Effector CD8-positive, alpha-beta T cell (primary cell): ENCODE data around the gene ORC5.
"Not testable (repeated sequence)": the region's sequence is repeated elsewhere in the genome, so short reads cannot be mapped to it uniquely, and the experiment has no call there.

Experiments
- DNase-seq: peaks from one replicate; lab custom pipeline; 2025; lab: John Stamatoyannopoulos, UW

Gene ORC5

DNA sequence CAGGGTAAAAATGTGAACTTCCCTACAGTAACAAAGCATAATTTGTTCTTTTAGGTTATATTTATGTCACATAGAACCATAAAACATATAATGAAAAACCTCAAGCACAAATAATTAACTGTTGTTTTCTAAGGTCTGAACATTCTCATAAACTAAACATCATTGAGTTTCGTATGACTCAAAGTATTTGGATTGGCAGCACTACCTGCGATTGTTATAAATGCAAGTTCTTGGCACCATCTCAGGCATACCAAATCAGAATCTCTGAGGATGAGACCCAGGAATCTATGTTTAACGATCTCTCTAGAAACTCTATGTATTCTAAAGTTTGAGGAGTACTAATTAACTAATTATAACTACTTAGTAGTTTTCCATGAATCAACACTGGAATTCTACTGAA lies 22.5 kb downstream of the ORC5 start:
- DNase-seq, result no peak

DNA sequence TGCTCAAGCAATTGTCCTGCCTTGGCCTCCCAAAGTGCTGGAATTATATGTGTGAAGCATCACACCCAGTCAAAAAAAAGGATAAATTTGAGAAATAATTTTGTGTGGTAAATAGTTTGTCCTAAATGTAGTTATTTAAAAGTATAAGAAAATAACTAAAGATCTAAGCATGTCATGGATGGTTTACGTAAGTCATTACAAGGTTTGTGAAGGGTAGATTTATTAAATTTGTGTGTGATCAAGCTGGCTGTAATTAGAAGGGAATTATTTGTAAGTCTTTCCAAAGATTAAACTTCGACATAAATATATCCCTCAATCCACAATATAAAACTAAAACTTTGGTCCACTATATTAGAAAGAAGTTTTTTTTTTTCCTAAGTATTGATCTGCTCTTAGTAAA lies 28.6 kb downstream of the ORC5 start:
- DNase-seq, result no peak

DNA sequence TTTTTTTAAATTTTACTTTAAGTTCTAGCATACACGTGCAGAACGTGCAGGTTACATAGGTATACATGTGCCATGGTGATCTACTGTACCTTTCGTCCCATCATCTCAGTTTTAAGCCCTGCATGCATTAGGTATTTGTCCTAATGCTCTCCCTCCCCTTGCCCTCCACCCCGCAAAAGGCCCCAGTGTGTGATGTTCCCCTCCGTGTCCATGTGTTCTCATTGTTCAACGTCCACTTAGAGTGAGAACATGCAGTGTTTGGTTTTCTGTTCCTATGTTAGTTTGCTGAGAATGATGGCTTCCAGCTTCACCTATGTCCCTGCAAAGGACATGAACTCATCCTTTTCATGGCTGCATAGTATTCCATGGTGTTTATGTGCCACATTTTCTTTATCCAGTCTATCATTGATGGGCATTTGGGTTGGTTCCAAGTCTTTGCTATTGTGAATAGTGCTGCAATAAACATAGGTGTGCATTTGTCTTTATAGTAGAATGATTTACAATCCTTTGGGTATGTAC lies 30.2 kb downstream of the ORC5 start:
- not testable (repeated sequence) for DNase-seq

DNA sequence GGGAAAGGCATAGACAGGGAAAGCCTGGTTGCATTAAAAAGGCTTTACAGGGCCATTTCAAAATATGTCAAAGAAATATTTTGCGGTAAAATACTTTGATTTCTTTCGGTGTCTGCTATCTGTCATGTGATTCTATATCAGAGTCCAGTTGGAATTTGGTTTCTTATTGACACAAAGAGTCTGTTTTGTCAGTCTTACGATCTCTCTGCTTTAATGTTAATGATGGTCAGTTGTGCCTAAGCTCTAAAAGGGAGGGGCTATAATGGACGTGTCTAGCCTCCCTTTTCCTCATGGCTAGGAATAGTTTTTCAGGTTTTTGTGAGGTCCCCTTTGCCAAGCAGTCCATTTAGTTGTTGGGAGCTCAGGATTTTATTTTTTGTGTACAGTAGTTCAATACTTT lies 31.5 kb downstream of the ORC5 start:
- no peak for DNase-seq

DNA sequence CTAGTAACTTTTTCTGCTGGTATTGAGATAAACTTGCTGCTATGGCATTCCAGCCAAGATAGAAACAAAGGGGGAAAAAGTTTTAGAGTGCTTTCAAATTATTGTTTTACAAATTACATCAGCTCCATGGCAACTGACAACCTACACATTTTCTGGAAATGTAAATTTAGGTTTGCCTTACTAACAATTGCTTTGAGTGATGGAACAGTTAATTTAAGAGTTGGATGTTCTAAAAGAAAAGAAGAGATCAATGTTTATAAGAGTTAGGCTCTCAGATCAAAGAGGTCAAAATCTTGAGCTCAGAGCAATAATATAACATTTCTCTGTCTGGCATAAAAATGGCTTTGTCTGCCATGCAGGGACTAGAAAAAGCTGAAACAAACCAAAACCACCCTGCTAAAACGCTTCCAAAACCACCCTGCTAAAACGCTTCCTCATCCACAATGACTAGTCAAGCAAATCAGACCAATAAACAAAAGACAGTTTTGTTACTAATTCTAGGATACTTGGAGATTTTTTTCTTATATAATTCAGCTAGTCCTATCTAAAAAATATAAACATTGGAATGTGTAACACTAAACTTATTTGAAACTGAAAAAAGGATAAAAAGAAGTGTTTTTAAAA lies 32.3 kb downstream of the ORC5 start:
- no peak for DNase-seq

DNA sequence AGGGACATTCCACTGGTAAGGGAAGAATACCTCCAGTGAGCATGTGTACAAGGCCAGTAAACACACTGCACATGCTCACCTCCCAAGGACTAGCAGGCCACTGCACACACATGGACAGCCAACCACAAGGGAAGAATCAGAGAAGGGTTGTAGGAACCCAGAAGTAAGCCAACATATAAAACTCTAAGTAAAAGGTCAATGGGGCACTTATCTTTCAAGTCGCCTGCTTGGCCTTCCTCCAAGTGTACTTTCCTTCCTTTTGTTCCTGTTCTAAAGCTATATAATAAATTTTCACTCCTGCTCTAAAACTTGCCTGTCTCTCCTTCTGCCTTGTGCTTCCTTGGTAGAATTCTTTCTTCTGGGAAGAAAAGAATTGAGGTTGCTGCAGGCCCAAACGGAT lies 33.0 kb downstream of the ORC5 start:
- no peak for DNase-seq

DNA sequence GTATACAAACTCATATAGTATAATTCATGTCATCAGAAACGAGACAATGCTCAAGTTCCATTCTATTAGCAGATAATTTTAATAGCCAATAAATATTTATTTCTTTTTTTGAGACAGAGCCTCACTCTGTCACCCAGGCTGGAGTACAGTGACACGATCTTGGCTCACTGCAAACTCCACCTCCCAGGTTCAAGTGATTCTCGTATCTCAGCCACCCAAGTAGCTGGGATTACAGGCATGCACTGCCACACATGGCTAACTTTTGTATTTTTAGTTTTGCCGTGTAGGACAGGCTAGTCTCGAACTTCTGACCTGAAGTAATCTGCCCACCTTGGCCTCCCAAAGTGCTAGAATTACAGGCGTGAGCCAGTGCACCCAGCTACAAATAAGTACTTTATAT lies 45.7 kb downstream of the ORC5 start:
- DNase-seq, result no peak

DNA sequence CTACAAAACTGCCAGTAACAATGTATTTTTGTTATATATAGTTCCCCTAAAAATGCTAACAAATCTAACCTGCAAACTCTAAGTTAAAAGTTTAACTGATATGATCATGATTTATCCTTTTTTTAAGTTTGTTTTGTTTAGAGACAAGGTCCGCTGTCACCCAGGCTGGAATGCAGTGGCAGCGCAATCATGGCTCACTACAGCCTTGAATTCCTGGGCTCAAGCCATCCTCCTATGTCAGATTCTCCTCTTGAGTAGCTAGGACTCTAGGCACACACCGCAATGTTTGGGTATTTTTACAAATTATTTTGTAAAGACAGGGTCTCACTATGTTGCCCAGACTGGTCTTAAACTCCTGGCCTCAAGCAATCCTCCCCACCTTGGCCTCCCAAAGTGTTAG lies 46.6 kb downstream of the ORC5 start:
- DNase-seq, result no peak

DNA sequence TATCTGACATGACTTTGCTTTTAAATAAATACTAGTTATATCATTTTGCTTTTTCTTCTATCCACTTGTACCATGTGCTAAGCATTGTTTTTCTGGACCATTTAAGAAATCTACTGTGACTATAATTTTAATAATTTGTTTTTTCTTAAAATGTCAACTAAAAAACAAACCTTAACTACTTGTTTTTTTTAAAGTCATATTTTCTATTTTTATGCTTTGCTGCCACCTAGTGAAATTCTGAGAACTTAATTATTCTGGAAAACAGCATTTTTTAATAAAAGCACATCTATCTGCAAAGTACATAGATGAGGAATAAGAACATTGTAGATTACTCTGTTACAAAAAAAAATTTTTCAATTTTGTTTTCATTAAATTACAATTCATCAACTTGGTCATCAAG lies 47.4 kb downstream of the ORC5 start:
- no peak for DNase-seq

DNA sequence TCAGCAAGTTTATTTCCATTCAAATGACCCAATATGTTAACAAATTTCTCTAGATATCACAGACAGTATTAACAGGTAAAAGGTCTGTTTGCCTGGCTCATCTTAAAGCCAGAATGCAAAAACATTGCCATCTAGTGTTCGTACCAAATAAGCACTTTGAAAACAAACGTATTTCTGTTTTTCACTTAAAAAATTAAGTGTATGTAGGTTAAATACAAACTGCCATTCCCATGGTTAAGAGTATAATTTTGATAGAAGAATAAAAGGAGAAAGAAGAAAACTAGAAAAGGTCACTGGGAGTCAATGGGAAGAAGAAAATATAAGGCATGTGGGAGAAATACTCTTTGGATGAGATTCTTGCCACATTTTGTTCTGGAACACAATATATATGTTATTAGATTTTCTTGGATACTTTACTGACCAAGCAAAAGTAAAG lies 51.0 kb downstream of the ORC5 start:
- no peak for DNase-seq

DNA sequence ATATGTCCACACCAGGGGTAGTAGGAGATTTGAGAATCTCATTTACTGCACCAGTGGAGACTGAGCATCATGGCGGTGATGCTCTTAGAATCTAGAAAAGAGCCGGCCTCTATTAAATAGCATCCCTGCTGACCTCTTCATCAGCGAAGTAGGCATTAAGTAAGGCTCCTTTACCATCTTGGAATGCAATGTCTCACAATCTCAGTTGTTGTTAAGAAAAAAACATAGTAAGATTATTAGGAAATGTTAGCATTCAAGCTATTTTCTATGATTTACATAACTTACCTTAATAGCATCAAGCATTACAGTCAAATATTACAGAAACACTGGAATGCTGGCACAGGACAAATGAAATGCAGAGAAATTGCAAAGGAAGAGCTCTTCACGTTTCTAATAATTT lies 54.5 kb downstream of the ORC5 start:
- DNase-seq, result no peak

DNA sequence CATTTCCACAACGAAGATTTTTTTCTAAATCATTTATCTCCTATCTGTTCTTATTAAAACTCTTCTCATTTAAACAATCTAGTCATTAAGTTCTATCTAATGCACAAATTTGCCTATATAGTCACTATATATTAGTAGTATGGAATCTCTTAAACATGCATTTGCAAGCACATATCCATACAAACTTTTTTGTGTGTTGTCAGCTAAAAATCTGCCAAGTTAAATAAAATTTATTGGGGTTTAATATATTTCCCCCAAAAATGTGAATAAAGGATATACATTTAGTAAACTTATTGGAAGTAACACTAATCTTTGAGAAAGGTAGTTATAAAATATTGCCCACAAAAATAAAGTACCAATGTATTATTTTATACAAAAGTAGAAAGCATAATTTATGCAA lies 55.3 kb downstream of the ORC5 start:
- no peak for DNase-seq

DNA sequence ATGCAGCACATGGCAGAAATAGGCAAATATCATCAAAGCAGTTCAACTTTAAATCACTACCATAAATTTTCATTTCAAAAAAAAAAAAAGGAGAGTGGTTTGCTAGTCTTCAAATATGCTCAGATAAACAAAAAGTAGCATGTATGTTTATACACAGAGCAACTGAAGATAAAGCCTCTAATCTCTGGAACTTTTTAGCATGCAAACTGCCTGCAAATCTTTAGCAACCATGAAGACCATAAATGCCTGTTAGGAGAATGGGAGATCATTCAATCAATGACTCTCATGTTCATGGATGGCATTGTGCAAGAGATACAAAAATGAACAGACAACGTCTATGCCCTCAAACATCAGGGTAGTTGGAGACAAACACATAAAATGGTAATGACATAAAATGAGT lies 57.3 kb downstream of the ORC5 start:
- DNase-seq, result no peak

DNA sequence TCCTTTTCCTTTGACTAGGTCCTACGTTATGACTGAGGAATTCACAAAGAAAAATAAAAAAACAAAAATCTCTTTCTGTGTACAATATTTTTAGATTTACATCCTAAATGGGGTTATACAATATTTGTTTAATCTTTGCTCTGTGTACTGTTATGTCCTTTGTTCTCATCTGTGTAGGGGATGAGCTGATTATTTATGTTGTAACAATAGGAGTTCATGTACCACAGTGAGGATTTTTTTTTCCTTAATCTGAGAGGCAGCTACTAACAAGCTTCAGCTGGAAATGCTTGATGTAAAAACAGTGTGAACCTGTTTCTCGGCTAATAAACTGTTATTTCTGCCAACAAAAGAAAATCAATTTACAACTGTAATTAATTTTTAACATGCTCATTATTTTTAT lies 58.0 kb downstream of the ORC5 start:
- DNase-seq, result no peak

DNA sequence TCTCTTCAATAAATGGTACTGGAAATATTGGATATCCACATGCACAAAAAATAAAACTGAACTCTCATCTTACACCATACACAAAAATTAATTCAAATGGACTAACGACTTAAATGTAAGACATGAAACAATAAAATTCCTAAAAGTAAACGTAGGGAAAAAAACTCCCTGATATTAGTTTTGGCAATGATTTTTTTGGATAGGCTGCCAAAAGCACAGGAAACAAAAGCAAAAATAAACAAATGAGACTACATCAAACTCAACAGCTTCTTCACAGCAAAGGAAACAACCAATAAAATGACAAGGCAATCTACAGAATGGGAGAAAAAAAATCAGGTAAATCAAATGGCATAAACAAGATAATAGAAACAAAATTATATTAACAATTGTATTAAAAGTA lies 65.7 kb downstream of the ORC5 start:
- no peak for DNase-seq

DNA sequence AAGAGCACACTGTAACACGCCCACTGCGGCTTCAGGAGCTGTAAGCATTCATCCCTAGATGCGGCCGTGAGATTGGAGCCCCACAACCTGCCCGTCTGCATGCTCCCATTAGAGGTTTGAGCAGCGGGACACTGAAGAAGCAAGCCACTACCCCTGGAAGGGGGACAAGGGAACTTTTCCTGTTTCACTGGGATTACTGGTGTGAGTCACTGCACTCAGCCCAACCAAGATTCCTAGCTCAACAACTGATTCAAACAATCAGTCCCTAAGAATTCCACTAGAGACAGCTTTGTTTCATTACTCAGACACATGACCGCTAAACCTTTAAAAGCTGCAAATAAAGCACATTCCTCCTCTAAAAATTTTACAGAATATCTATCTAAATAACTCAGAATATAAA lies 69.8 kb downstream of the ORC5 start:
- DNase-seq, result no peak

DNA sequence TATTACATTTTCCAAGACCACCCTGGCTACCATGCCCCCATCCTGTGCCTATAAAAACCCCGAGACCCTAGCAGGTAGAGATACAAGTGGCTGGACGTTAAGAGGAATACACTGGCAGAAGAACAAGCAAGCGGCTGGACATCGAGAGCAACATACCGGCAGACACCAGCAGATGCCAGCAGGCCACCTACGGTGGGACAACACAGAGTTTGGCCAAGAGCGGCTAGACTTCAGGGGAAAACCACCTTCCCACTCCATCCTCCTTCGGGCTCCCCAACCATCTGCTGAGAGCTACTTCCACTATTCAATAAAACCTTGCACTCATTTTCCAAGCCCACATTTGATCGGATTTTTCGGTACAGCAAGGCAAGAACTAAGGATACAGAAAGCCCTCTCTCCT lies 70.3 kb downstream of the ORC5 start:
- DNase-seq, result no peak

DNA sequence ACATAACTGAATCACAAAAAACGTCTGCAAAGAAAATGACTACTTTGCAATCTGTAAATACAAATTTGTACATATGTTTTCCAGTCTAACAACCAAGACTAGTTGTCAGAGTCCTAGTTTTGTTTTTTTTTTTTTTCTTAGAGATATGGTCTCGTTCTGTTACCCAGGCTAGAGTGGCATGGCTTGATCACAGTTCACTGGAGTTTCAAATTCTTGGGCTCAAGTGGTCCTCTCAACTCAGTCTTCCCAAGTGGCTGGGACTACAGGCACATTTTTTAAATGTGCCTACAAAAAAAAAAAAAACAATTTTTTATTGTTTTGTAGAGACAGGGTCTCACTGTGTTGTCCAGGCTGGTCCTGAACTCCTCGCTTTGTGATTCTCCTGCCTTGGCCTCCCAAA lies 70.8 kb downstream of the ORC5 start:
- DNase-seq, result no peak

DNA sequence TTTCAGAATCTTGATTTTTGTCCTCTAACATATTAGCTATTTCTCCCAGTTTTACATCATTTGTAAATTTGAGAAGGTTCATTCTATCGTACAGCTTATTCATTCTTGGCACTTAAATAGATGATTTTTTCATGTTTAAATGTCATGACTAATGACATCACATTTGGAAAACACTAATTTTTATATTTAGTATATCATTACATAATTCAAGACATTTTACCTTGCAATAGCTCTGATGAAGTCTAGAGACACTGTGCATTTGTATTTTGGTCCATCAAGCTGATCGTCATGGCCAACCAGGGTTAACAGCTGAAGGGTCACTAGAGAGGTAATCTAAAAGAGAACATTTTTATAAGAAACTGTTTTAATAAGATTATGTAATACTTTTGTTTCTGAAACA lies 71.3 kb downstream of the ORC5 start:
- DNase-seq, result no peak

DNA sequence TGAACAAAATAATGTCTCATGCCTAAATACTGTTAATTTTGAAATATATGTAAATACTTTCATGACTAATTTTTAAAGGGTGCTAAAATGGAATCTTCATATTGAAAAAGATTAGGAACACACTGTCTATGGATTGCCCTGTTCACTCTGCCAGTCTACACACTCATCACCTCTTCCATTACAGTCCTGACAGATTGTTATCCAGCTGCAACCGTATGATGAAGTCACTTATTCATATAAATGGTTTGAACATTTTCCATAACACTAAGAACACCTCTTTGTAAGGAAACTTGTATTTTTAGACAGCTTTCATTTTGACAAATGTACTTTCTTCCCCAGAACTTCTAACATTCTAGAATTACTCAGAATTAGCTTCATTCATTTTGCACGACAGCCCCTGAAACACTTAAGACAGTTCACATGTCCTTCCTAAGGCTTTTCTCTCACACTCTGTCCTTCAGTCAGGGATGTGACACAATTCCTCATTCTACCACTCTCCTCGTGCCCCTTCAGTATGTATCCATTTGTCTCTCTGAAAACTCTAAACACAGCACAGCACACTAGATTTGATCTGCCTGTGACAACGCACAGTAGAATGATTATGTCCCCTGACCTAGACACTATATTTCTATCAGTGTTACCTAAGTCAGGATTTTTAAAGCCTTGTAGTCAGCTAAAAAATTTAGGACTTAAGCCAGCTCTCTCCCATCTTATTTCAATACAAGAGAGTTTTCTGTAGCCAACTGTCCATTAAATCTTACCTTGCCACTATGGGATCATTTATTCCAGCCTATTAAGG lies 71.9 kb downstream of the ORC5 start:
- DNase-seq, result no peak

DNA sequence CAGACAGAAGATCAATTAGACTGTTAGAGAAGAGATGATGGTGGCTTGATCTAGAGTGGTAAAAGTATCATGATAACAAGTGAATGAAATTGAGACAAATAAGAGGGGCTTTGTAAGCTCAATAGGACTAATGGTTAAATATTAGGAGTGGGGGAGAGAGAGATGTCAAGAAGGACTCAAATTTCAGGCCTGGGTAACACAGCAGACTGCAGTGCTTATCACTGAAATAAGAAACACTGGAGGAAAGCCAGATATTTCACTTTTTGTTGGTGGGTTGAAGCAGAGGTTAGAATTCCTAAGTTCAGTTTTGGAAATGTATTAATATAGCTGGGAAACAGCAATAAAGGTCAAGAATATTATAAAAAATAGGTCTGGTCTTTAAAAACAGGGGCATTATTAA lies 74.6 kb downstream of the ORC5 start:
- no peak for DNase-seq

DNA sequence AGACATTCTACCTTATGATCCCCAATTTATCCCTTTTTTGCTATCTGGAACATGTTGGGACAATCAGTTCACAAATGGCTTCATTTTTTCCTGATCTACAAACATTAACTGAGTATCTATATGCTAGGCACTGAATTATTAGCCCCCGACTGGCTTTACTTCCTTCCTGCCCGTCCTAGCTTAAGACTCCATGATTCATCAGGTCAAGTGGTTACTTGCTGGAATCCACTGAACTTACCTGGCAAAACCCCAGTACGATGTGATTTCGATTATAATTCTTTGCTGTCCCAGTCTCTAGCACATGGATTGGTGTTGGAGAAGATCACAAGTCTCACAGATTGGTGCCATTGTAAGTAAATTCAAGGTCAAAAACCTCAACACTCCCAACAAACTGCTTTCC lies 77.1 kb downstream of the ORC5 start:
- DNase-seq, result no peak

DNA sequence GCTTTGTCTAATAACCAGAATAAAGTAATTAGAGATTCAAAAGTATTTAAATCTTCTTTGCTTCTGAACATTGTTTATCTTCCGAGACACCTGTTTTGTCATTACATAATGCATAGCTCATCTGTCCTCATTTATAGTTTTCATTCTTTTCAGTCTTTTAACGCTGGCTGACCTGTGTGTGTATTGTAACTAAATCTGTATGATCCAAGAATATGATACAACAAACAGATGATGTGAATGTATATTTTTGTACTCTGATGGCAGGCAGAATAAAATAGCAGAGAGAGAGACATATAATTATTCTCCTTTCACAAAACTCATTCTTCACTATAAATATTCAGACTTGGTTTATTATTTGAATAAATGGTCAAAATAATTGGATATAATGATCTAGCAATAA lies 80.6 kb downstream of the ORC5 start:
- no peak for DNase-seq

DNA sequence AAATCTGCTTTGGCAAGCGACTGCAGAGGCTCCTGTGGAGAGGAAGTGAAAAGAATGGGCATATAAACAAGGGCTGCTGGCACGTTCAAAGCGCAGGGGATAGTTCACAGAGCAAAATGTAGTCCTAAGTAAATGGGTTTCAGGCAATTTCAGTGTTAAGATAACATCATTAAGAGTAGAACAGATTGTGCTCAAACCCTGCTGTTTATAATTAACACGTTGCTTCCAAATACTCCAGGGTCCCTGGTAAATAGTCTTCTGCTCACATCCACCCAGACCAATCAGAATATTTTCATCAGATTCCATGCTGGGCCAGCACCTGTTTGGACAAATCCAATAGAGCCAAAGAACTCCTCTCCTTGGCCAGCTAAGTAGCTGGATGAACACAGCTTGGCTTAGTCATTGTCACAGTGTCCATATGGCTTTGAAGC lies 81.4 kb downstream of the ORC5 start:
- no peak for DNase-seq
